Smooth muscle cell (in vitro differentiated cells): ENCODE measurements around the gene ZNF223. TPM values are rescaled to one million over a fixed set of nuclear protein-coding genes. Genes with fewer than 3 reads are reported as not detected.

Experiments
- DNase-seq: peaks from one replicate; lab custom pipeline; 2025; ENCODE audit not compliant: unreplicated experiment; lab: John Stamatoyannopoulos, UW
- H2AFZ ChIP-seq: fragments of 200-600 bp; sonication (generic); 2 replicates; pipeline ENCODE4 v1.6.0; 2016; ENCODE audit warnings: antibody characterized with exemption, low read depth, mild to moderate bottlenecking
- H3F3A ChIP-seq: fragments of 200-600 bp; sonication (generic); 2 replicates; pipeline ENCODE4 v1.6.0; 2017; ENCODE audit warnings: antibody characterized with exemption, low read depth
- H3K27ac ChIP-seq: fragments of 200-600 bp; sonication (generic); 2 replicates; pipeline ENCODE4 v1.5.1; 2016; ENCODE audit warnings: low read depth, mild to moderate bottlenecking
- H3K27me3 ChIP-seq: fragments of 200-600 bp; sonication (generic); 2 replicates; pipeline ENCODE4 v1.6.1; 2016; ENCODE audit warnings: low read depth, mild to moderate bottlenecking
- H3K36me3 ChIP-seq: fragments of 200-600 bp; sonication (generic); 2 replicates; pipeline ENCODE4 v1.5.1; 2016; ENCODE audit warnings: low read depth
- H3K4me1 ChIP-seq: fragments of 200-600 bp; sonication (generic); 2 replicates; pipeline ENCODE4 v1.5.1; 2016; ENCODE audit warnings: low read depth
- H3K4me2 ChIP-seq: fragments of 200-600 bp; sonication (generic); 2 replicates; pipeline ENCODE4 v1.6.0; 2016; ENCODE audit warnings: mild to moderate bottlenecking
- H3K4me3 ChIP-seq: fragments of 200-600 bp; sonication (generic); 2 replicates; pipeline ENCODE4 v1.5.1; 2016; ENCODE audit warnings: mild to moderate bottlenecking
- H3K79me2 ChIP-seq: fragments of 200-600 bp; sonication (generic); 2 replicates; pipeline ENCODE4 v1.6.0; 2016; ENCODE audit warnings: low read depth, mild to moderate bottlenecking
- H3K9ac ChIP-seq: fragments of 200-600 bp; sonication (generic); 2 replicates; pipeline ENCODE4 v1.6.0; 2016; ENCODE audit warnings: low read depth
- H3K9me3 ChIP-seq: fragments of 200-600 bp; sonication (generic); replicated peaks from 2 replicates; pipeline ENCODE4 v1.5.1; 2016; ENCODE audit warnings: low read depth
- H4K20me1 ChIP-seq: fragments of 200-600 bp; sonication (generic); 2 replicates; pipeline ENCODE4 v1.6.0; 2016; ENCODE audit warnings: low read depth
- CTCF ChIP-seq: fragments of 200-600 bp; sonication (generic); IDR thresholded peaks from 2 replicates; pipeline ENCODE4 v1.5.1; 2017; ENCODE audit warnings: borderline replicate concordance, mild to moderate bottlenecking, antibody characterized with exemption; ENCODE audit not compliant: insufficient read depth, poor library complexity, severe bottlenecking
- WGBS: methylation state at CpG from one replicate; pipeline ENCODE4 v1.1.7; 2016; ENCODE audit warnings: low lambda C conversion rate; 5-methylcytosine and 5-hydroxymethylcytosine counted together
- polyA plus RNA-seq: library from polyadenylated mRNA; unstranded; fragments of >200 nt; fragmentation: Nextera tagmentation; extraction: Ambion mirVana; gene quantifications from 2 replicates; pipeline ENCODE4 v1.2.1, GENCODE V29; 2016
- total RNA-seq: library from RNA; depleted of rRNA; stranded (reverse); fragments of >200 nt; gene quantifications from 2 replicates; pipeline ENCODE4 v1.2.3, GENCODE V29; 2014

ZNF223 gene
- total and polyA plus RNA-seq, 2 experiments from 2014 or later, result 6.6 to 10.2 TPM

GRCh38 chr19:44072543-44073401 is 20.9 kb downstream of the ZNF223 start:
- WGBS, result 44% methylated on average over 18 of the region's 18 CpGs
- Histone ChIP-seq H3K9me3 (no peaks in the 10 kb centered on the region), H3K36me3 (no peaks in the 10 kb centered on the region), H3K4me2 (peak overlapping the region; percentile 83), H2AFZ (peak overlapping the region; percentile 94), H3K27ac (no peak overlapping the region), H3K4me3 (peak overlapping the region; percentile 62), H4K20me1 (no peaks in the 10 kb centered on the region), H3K79me2 (peaks cover 7% of the 10 kb centered on the region), H3F3A (no peaks in the 10 kb centered on the region), H3K4me1 (peaks cover 6% of the 10 kb centered on the region), H3K9ac (peak overlapping the region; percentile 34), H3K27me3 (no peaks in the 10 kb centered on the region)
- no peak for TF ChIP-seq CTCF
- DNase-seq, result no peak

GRCh38 chr19:44076325-44076724 is 24.5 kb downstream of the ZNF223 start:
- no peak for TF ChIP-seq CTCF
- WGBS, result 95% methylated on average over 2 of the region's 2 CpGs

GRCh38 chr19:44092108-44092507 is 40.3 kb downstream of the ZNF223 start:
- Histone ChIP-seq H3F3A (no peaks in the 10 kb centered on the region), H3K36me3 (no peaks in the 10 kb centered on the region)
- no peak for DNase-seq

More at GRCh38 chr19:44076325-44076724, 24.5 kb downstream of the ZNF223 start:
- Histone ChIP-seq H3K79me2 (peaks cover 7% of the 10 kb centered on the region), H3K4me3 (no peak overlapping the region), H3K27ac (no peak overlapping the region), H3K36me3 (no peaks in the 10 kb centered on the region), H3K4me1 (peaks cover 6% of the 10 kb centered on the region), H3F3A (no peaks in the 10 kb centered on the region), H3K27me3 (no peaks in the 10 kb centered on the region), H2AFZ (no peak overlapping the region), H3K4me2 (no peak overlapping the region), H3K9me3 (no peaks in the 10 kb centered on the region), H4K20me1 (no peaks in the 10 kb centered on the region), H3K9ac (no peak overlapping the region)
- DNase-seq, result no peak

More at GRCh38 chr19:44092108-44092507, 40.3 kb downstream of the ZNF223 start:
- H3K9me3 ChIP-seq, result no peaks in the 10 kb centered on the region
- H2AFZ ChIP-seq, result no peak overlapping the region
- H4K20me1 ChIP-seq, result peaks cover 4% of the 10 kb centered on the region
- H3K9ac ChIP-seq, result no peak overlapping the region
- H3K27me3 ChIP-seq, result no peaks in the 10 kb centered on the region
- no peak for TF ChIP-seq CTCF
- peaks cover 15% of the 10 kb centered on the region for H3K4me1 ChIP-seq
- H3K4me3 ChIP-seq, result no peak overlapping the region
- no peak overlapping the region for H3K4me2 ChIP-seq
- H3K27ac ChIP-seq, result no peak overlapping the region
- 83% methylated on average over 4 of the region's 4 CpGs for WGBS
- H3K79me2 ChIP-seq, result peaks cover 26% of the 10 kb centered on the region
